Brain microvascular endothelial cell (primary cell): ENCODE measurements around the gene KCNJ1.

Experiments used
- DNase-seq: peaks from one replicate; pipeline ENCODE4 v3.0.0-alpha.2; 2020
- H3K27ac ChIP-seq: fragments of 250-450 bp; sonication (Bioruptor Pico); 2 replicates; pipeline ENCODE4 v1.5.1; 2020; ENCODE audit warnings: mild to moderate bottlenecking, moderate library complexity
- H3K27me3 ChIP-seq: fragments of 250-450 bp; sonication (Bioruptor Pico); replicated peaks from 2 replicates; pipeline ENCODE4 v1.5.1; 2020; ENCODE audit warnings: mild to moderate bottlenecking
- H3K36me3 ChIP-seq: fragments of 250-450 bp; sonication (Bioruptor Pico); replicated peaks from 2 replicates; pipeline ENCODE4 v1.5.1; 2020; ENCODE audit warnings: mild to moderate bottlenecking
- H3K4me3 ChIP-seq: 2 replicates; pipeline ENCODE4 v1.5.1; 2011; ENCODE audit warnings: low read depth, mild to moderate bottlenecking, control low read depth, low read length, moderate library complexity
- CTCF ChIP-seq: IDR thresholded peaks from 2 replicates; pipeline ENCODE4 v1.5.1; 2011; ENCODE audit warnings: low read depth, mild to moderate bottlenecking, moderate library complexity, low read length, control low read depth, inconsistent platforms; ENCODE audit errors: missing control alignments
- in situ Hi-C: cut with HindIII; loops from 2 replicates; pipeline ENCODE4 v1.10.0; 2017; ENCODE audit warnings: low sequenced_read_pairs, low pct_ligation_motif_present

KCNJ1 gene

GRCh38 chr11:128872594-128872993, 5.5 kb upstream of the KCNJ1 start:
- no peaks in the 10 kb centered on the region for H3K36me3 ChIP-seq
- no peak for TF ChIP-seq CTCF
- in situ Hi-C loops = no loop called here

DNA sequence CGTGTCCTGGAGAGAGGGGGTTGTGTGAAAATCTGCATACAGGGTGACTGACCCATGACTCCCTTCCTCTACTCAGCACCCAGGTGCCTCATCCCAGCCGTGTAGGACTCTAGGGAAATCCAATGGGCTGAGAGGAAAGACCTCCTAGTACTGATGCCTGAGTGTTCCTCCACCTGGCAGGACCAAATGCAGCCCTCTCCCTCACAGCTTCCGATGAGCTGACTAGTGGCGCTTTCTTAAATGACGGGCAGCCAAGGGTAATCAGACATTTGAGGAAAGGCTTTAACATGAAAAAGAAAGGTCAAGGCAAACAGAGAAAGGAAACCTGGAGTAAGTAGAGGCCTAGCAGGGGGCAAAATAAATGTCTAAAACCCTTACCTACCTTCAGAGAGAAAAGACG, 5.0 kb upstream of the KCNJ1 start:
- DNase-seq = no peak
- in situ Hi-C loops = no loop called here
- no peak overlapping the region for H3K27ac ChIP-seq
- H3K27me3 ChIP-seq = no peaks in the 10 kb centered on the region
- H3K36me3 ChIP-seq = no peaks in the 10 kb centered on the region
- TF ChIP-seq CTCF = no peak
- H3K4me3 ChIP-seq = no peak overlapping the region

More at GRCh38 chr11:128872594-128872993, 5.5 kb upstream of the KCNJ1 start:
- no peaks in the 10 kb centered on the region for H3K27me3 ChIP-seq
- no peak overlapping the region for H3K4me3 ChIP-seq
- no peak for DNase-seq
- H3K27ac ChIP-seq = no peak overlapping the region

GRCh38 chr11:128871168-128871610, 4.1 kb upstream of the KCNJ1 start:
- H3K4me3 ChIP-seq = no peak overlapping the region
- H3K36me3 ChIP-seq = no peaks in the 10 kb centered on the region
- in situ Hi-C loops = no loop called here
- DNase-seq = no peak
- no peaks in the 10 kb centered on the region for H3K27me3 ChIP-seq
- no peak for TF ChIP-seq CTCF
- no peak overlapping the region for H3K27ac ChIP-seq

GRCh38 chr11:128868841-128869671, 2.0 kb upstream of the KCNJ1 start:
- H3K27ac ChIP-seq = no peak overlapping the region
- H3K27me3 ChIP-seq = no peaks in the 10 kb centered on the region
- no peak for DNase-seq
- H3K4me3 ChIP-seq = no peak overlapping the region
- in situ Hi-C loops = no loop called here
- no peaks in the 10 kb centered on the region for H3K36me3 ChIP-seq
- TF ChIP-seq CTCF = no peak

DNA sequence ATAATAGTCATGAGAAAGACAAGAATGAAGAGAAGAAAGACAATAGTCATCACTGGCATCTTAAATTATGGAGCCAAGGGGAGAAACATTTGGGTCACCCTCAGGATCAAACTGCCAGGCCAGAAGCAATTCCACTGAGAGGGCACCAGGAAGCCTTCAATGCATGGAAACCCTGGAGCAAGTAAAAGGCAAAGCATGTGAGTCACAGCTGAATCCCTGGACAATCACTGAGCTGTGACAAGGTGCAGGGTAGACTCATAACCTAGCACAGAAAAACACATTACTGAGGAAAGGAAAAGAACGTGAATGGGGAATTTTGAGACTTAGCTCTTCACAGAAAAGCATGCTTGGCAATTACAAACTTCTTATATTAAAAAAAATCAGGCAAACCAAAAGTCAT, 1.6 kb downstream of the KCNJ1 start:
- in situ Hi-C loops = no loop called here
- no peaks in the 10 kb centered on the region for H3K27me3 ChIP-seq
- H3K27ac ChIP-seq = no peak overlapping the region
- no peaks in the 10 kb centered on the region for H3K36me3 ChIP-seq
- H3K4me3 ChIP-seq = no peak overlapping the region
- TF ChIP-seq CTCF = no peak
- no peak for DNase-seq
